ENCODE measurements around the gene VPS33A. TPM values are rescaled to one million over a fixed set of nuclear protein-coding genes. Genes with fewer than 3 reads are reported as not detected.

VPS33A gene
- total and polyA plus RNA-seq, 4 experiments from 2014 or later = 33.2 to 42.6 (median 39.8) TPM

DNA sequence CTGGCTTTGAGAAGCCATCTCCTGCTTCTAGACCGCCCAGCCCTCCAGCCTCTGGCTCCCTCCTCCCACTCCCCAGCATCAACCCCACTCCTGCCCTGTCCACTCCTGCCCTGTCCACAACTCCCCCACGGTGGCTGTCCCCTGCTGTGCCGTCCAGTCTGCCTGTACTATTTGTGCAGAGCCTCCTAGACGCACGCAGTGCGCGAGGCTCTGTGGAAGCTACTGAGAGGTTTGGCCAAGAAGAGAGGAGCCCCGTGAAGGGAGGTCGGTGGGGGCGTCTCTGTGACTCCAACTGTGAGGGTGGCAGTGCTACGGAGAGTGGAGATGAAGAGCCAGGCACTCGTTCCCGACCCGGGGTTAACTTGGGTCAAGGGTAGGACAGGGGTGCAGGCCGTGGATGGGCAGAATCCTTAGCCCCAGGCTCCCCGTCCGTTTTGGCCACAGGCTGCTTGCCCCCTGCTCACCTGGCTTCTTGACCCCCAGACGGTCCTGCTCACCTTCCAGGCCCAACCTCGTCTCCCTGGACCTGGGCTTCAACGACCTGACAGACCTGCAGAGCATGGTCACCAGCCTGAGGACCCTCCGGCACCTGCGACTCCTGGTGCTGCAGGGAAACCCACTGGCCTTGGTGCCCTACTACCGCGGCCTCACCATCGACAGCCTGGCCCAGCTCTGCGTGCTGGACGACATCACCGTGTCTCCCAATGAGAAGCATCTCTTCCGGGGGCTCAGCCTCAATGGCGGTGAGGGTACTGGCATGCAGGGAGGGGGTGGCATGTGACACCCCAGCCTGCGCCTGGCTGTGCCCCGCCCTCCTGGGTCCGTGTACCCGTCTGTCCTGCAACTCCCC lies 76.4 kb downstream of the VPS33A start:
- no peaks in the 10 kb centered on the region for H3K36me3 Mint-ChIP-seq

DNA sequence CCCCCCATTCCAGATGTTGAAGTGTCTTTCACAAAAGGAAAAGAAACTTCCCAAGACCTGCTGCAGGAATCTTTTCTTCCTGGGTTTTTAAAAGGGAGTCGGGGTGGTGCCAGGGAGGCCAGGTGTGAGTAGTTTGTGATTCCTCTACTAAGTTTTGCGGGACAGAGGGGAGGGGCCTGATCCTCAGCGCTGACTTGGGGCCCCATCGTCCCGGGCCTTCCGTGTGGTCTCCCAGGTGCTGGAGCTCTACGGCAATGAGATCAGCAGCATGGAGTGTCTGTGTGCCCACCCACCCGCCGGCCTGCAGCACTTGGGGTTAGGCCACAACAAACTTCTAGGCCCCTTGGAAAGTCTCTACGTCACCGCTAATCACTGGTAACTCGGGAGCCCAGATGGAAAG lies 78.8 kb downstream of the VPS33A start:
- H3K27ac Mint-ChIP-seq = no peak overlapping the region
- no peaks in the 10 kb centered on the region for H3K9me3 Mint-ChIP-seq
- ChIA-PET CTCF (ENCODE audit: partially characterized antibody) (no interaction called here), POLR2A (ENCODE audit: partially characterized antibody) (no interaction called here)
- Histone ChIP-seq H3K27me3 (ENCODE audit: insufficient read depth, low read length) (no peaks in the 10 kb centered on the region), H3K4me3 (ENCODE audit: low read length in 2 of 2) (no peak overlapping the region), H3K27ac (ENCODE audit: low read depth, low read length) (no peak overlapping the region), H3K9me3 (ENCODE audit: control insufficient read depth in 1 of 2, low read length in 2 of 2) (no peaks in the 10 kb centered on the region), H3K4me1 (ENCODE audit: insufficient read depth, low read length) (no peaks in the 10 kb centered on the region), H3K36me3 (ENCODE audit: insufficient read depth, low read length) (no peaks in the 10 kb centered on the region)
- peaks cover 0 to 9% (median 5%) of the 10 kb centered on the region in 4 donors for H3K4me1 Mint-ChIP-seq
- H3K27me3 Mint-ChIP-seq = peaks cover 4 to 5% of the 10 kb centered on the region in 2 donors
- DNase-seq = no peak
- intact Hi-C loops (cut with micrococcal nuclease) = no loop called here
- H3K4me3 Mint-ChIP-seq = no peak overlapping the region
- no peaks in the 10 kb centered on the region for H3K36me3 Mint-ChIP-seq

More for the DNA sequence above, 76.4 kb downstream of the VPS33A start:
- Histone ChIP-seq H3K9me3 (ENCODE audit: control insufficient read depth in 1 of 2, low read length in 2 of 2) (no peaks in the 10 kb centered on the region), H3K27ac (ENCODE audit: low read depth, low read length) (no peak overlapping the region), H3K4me3 (ENCODE audit: low read length in 2 of 2) (no peak overlapping the region), H3K27me3 (ENCODE audit: insufficient read depth, low read length) (no peaks in the 10 kb centered on the region), H3K4me1 (ENCODE audit: insufficient read depth, low read length) (no peaks in the 10 kb centered on the region), H3K36me3 (ENCODE audit: insufficient read depth, low read length) (no peaks in the 10 kb centered on the region)
- H3K4me3 Mint-ChIP-seq = no peak overlapping the region
- POLR2A ChIA-PET (ENCODE audit: partially characterized antibody) = no interaction called here
- DNase-seq = no peak
- intact Hi-C loops (cut with micrococcal nuclease) = no loop called here
- peaks cover 0 to 2% (median 0%) of the 10 kb centered on the region in 8 donors for H3K9me3 Mint-ChIP-seq
- peaks cover 2 to 4% of the 10 kb centered on the region in 2 donors for H3K27me3 Mint-ChIP-seq
- H3K4me1 Mint-ChIP-seq = peaks cover 0 to 4% (median under 1%) of the 10 kb centered on the region in 4 donors
- CTCF ChIA-PET (ENCODE audit: partially characterized antibody) = interaction anchor here (0.7 to 2.5 kb wide), 5 partner anchors 58 to 396 kb away, joined by 4 to 14 read pairs (median 6); partner anchors contain the start of genes CFAP251 and RHOF
- peak overlapping the region in 1 of 7 donors; percentile 56 for H3K27ac Mint-ChIP-seq

GRCh38 chr12:122185494-122186082 lies 80.7 kb downstream of the VPS33A start:
- Mint-ChIP-seq H3K36me3 (no peaks in the 10 kb centered on the region), H3K27ac (peak overlapping the region in 1 of 7 donors; percentile 68), H3K4me1 (peaks cover 0 to 8% (median 2%) of the 10 kb centered on the region in 4 donors), H3K9me3 (no peaks in the 10 kb centered on the region), H3K4me3 (no peak overlapping the region), H3K27me3 (peaks cover 3 to 5% of the 10 kb centered on the region in 2 donors)
- Histone ChIP-seq H3K9me3 (ENCODE audit: control insufficient read depth in 1 of 2, low read length in 2 of 2) (no peaks in the 10 kb centered on the region), H3K4me1 (ENCODE audit: insufficient read depth, low read length) (no peaks in the 10 kb centered on the region), H3K27ac (ENCODE audit: low read depth, low read length) (no peak overlapping the region), H3K27me3 (ENCODE audit: insufficient read depth, low read length) (no peaks in the 10 kb centered on the region), H3K36me3 (ENCODE audit: insufficient read depth, low read length) (no peaks in the 10 kb centered on the region), H3K4me3 (ENCODE audit: low read length in 2 of 2) (no peak overlapping the region)
- intact Hi-C loops (cut with micrococcal nuclease) = no loop called here
- ChIA-PET CTCF (ENCODE audit: partially characterized antibody) (no interaction called here), POLR2A (ENCODE audit: partially characterized antibody) (no interaction called here)
- DNase-seq = no peak

- no peak for DNase-seq
- H3K27me3 Mint-ChIP-seq = peaks cover 3 to 6% of the 10 kb centered on the region in 2 donors
- H3K27ac Mint-ChIP-seq = peak overlapping the region in 1 of 7 donors; percentile 13
- intact Hi-C loops (cut with micrococcal nuclease) = no loop called here
- POLR2A ChIA-PET (ENCODE audit: partially characterized antibody) = no interaction called here
- no peaks in the 10 kb centered on the region for H3K36me3 Mint-ChIP-seq
- Histone ChIP-seq H3K4me3 (ENCODE audit: low read length in 2 of 2) (no peak overlapping the region), H3K27ac (ENCODE audit: low read depth, low read length) (no peak overlapping the region), H3K9me3 (ENCODE audit: control insufficient read depth in 1 of 2, low read length in 2 of 2) (no peaks in the 10 kb centered on the region), H3K36me3 (ENCODE audit: insufficient read depth, low read length) (no peaks in the 10 kb centered on the region), H3K4me1 (ENCODE audit: insufficient read depth, low read length) (no peaks in the 10 kb centered on the region), H3K27me3 (ENCODE audit: insufficient read depth, low read length) (no peaks in the 10 kb centered on the region)
- CTCF ChIA-PET (ENCODE audit: partially characterized antibody) = no interaction called here
- H3K4me3 Mint-ChIP-seq = peak overlapping the region in 2 of 8 donors; percentile 49 to 54
- H3K4me1 Mint-ChIP-seq = peaks cover 0 to 8% (median 2%) of the 10 kb centered on the region in 4 donors
- no peaks in the 10 kb centered on the region for H3K9me3 Mint-ChIP-seq
Observed at GRCh38 chr12:122185079-122185478, 81.2 kb downstream of the VPS33A start.

DNA sequence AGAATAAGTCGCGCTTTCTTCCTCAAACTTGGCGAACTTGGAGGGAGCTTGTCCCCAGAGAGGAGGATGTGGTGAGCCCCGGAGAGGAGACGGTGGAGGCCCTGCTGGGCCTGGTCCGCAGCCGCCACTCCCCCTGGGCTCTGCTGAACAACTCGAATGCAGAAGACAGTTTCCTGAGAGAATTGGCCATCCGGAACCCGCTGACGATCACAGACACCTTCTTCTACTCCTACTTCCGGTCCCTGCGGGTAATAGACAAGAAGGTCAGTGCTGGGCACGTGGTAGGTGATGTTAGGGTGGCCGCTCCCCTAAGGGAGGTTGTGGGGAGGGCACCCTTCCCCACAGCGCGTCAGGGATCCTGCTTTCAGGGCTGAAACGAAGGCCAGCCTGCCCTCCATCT lies 81.8 kb downstream of the VPS33A start:
- Mint-ChIP-seq H3K36me3 (no peaks in the 10 kb centered on the region), H3K4me3 (peak overlapping the region in 5 of 8 donors; percentile 20 to 59 (median 54)), H3K27ac (no peak overlapping the region), H3K4me1 (peaks cover 0 to 8% (median 3%) of the 10 kb centered on the region in 4 donors), H3K9me3 (no peaks in the 10 kb centered on the region), H3K27me3 (peaks cover 3 to 6% of the 10 kb centered on the region in 2 donors)
- Histone ChIP-seq H3K9me3 (ENCODE audit: control insufficient read depth in 1 of 2, low read length in 2 of 2) (no peaks in the 10 kb centered on the region), H3K4me1 (ENCODE audit: insufficient read depth, low read length) (no peaks in the 10 kb centered on the region), H3K27me3 (ENCODE audit: insufficient read depth, low read length) (no peaks in the 10 kb centered on the region), H3K36me3 (ENCODE audit: insufficient read depth, low read length) (no peaks in the 10 kb centered on the region), H3K4me3 (ENCODE audit: low read length in 2 of 2) (no peak overlapping the region), H3K27ac (ENCODE audit: low read depth, low read length) (no peak overlapping the region)
- DNase-seq = no peak
- ChIA-PET POLR2A (ENCODE audit: partially characterized antibody) (no interaction called here), CTCF (ENCODE audit: partially characterized antibody) (no interaction called here)
- intact Hi-C loops (cut with micrococcal nuclease) = no loop called here

- Histone ChIP-seq H3K36me3 (ENCODE audit: insufficient read depth, low read length) (no peaks in the 10 kb centered on the region), H3K27me3 (ENCODE audit: insufficient read depth, low read length) (no peaks in the 10 kb centered on the region), H3K4me3 (ENCODE audit: low read length in 2 of 2) (peak overlapping the region in 1 of 2 donors; percentile 18), H3K9me3 (ENCODE audit: control insufficient read depth in 1 of 2, low read length in 2 of 2) (no peaks in the 10 kb centered on the region), H3K4me1 (ENCODE audit: insufficient read depth, low read length) (no peaks in the 10 kb centered on the region), H3K27ac (ENCODE audit: low read depth, low read length) (no peak overlapping the region)
- H3K27me3 Mint-ChIP-seq = peaks cover 3 to 6% of the 10 kb centered on the region in 2 donors
- POLR2A ChIA-PET (ENCODE audit: partially characterized antibody) = interaction anchor here (1.1 to 1.3 kb wide), 2 partner anchors 42 to 95 kb away, joined by 3 to 7 read pairs; partner anchors contain the start of gene DIABLO
- no peaks in the 10 kb centered on the region for H3K9me3 Mint-ChIP-seq
- CTCF ChIA-PET (ENCODE audit: partially characterized antibody) = no interaction called here
- H3K4me3 Mint-ChIP-seq = peak overlapping the region in 6 of 8 donors; percentile 8 to 77 (median 27)
- intact Hi-C loops (cut with micrococcal nuclease) = no loop called here
- no peak for DNase-seq
- H3K36me3 Mint-ChIP-seq = no peaks in the 10 kb centered on the region
- no peak overlapping the region for H3K27ac Mint-ChIP-seq
- peaks cover 0 to 8% (median 3%) of the 10 kb centered on the region in 4 donors for H3K4me1 Mint-ChIP-seq
Observed at GRCh38 chr12:122183588-122183940, 82.7 kb downstream of the VPS33A start.

DNA sequence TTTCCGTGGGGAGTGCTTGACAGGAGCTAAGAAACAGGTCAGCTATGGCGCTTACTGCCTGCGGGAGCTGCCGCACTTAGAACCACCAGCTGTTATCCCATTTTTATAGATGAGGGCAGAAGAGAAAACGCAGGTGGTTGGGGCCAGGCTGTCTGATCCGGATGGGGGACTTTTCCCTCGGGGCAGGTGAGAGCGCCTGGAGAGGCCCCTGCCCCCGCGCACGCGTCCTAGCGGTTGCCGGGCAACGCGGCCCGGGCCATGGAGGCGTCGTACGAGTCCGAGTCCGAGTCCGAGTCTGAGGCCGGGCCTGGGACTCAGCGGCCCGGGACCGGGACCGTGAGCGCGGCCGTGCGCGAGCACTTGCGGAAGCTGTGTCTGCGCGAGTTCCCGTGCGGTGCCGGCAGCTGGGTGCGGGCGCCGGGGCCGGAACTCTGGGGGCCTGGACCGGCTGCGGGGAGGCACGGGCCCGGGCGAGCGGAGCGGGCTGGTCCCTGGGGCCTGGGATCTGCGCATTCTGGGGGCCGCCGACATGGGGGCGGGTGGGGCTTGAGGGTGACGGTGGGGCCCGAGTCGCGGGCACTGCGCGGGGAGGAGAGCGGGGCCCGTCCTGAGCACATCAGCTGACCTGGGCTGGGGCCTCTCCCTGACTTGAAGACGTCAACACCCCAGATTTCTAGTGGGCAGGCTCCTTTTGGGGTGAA lies 83.3 kb downstream of the VPS33A start, which contains the start of gene LRRC43:
TSS of gene LRRC43 (plus strand) at position 237 of the 701 bp plus-strand sequence. CDS start at position 259, 22 bp downstream.
- ChIA-PET POLR2A (ENCODE audit: partially characterized antibody) (interaction anchor here (1.1 to 1.3 kb wide), 2 partner anchors 43 to 95 kb away, joined by 3 to 7 read pairs; partner anchors contain the start of gene DIABLO), CTCF (ENCODE audit: partially characterized antibody) (no interaction called here)
- Mint-ChIP-seq H3K4me1 (peaks cover 0 to 8% (median 3%) of the 10 kb centered on the region in 4 donors), H3K36me3 (no peaks in the 10 kb centered on the region), H3K27ac (peak within 1 kb of the TSS in 1 of 7 donors; percentile 22), H3K9me3 (no peaks in the 10 kb centered on the region), H3K4me3 (peak within 1 kb of the TSS; percentile 70 to 91 (median 82)), H3K27me3 (peaks cover 3 to 6% of the 10 kb centered on the region in 2 donors)
- no peaks in the 10 kb centered on the region for H3K4me1 ChIP-seq (ENCODE audit: insufficient read depth, low read length)
- H3K27ac ChIP-seq (ENCODE audit: low read depth, low read length) = no peak within 1 kb of the TSS
- no peaks in the 10 kb centered on the region for H3K27me3 ChIP-seq (ENCODE audit: insufficient read depth, low read length)
- H3K36me3 ChIP-seq (ENCODE audit: insufficient read depth, low read length) = no peaks in the 10 kb centered on the region
- H3K4me3 ChIP-seq (ENCODE audit: low read length in 2 of 2) = peak within 1 kb of the TSS in 1 of 2 donors; percentile 18
- DNase-seq = peak in 3 of 5 donors; percentile 15 to 26 (median 17)
- no peaks in the 10 kb centered on the region for H3K9me3 ChIP-seq (ENCODE audit: control insufficient read depth in 1 of 2, low read length in 2 of 2)
- intact Hi-C loops (cut with micrococcal nuclease) = no loop called here
